Left ventricle myocardium inferior (tissue), 1 donor: Measurements from ENCODE around the gene ZNF584. TPM values are rescaled to one million over a fixed set of nuclear protein-coding genes. Genes with fewer than 3 reads are reported as not detected.

Experiments used
- DNase-seq: peaks from one replicate; pipeline ENCODE4 v3.0.0-alpha.2; 2020
- H3K27ac ChIP-seq: fragments of 200-600 bp; replicated peaks from 2 replicates; pipeline ENCODE4 v1.8.0; 2021
- H3K27me3 ChIP-seq: fragments of 200-600 bp; 2 replicates; pipeline ENCODE4 v1.8.0; 2021; ENCODE audit warnings: low read depth
- H3K36me3 ChIP-seq: fragments of 200-600 bp; 2 replicates; pipeline ENCODE4 v1.8.0; 2021
- H3K4me1 ChIP-seq: fragments of 200-600 bp; 2 replicates; pipeline ENCODE4 v1.8.0; 2021
- H3K4me3 ChIP-seq: fragments of 200-600 bp; 2 replicates; pipeline ENCODE4 v1.8.0; 2021; ENCODE audit warnings: mild to moderate bottlenecking, moderate library complexity
- H3K9me3 ChIP-seq: fragments of 200-600 bp; replicated peaks from 2 replicates; pipeline ENCODE4 v1.8.0; 2021
- intact Hi-C: fragments of 100-400 bp; cut with micrococcal nuclease; formaldehyde crosslinking; loops from one replicate; pipeline ENCODE4 v1.11.0; 2022
- total RNA-seq: library from RNA; stranded (reverse); fragmentation: NEBNext Ultra II Directional; extraction: Animal tissue kit (Norgen Biotek cat#: 25700); gene quantifications from one replicate; pipeline ENCODE4 v1.2.1, GENCODE V29; 2021
- TF ChIP-seq, protein P1 (sequence below): fragments of 200-600 bp; IDR thresholded peaks from 2 replicates; pipeline ENCODE4 v1.8.0; 2021; ENCODE audit warnings: antibody characterized with exemption, mild to moderate bottlenecking, borderline replicate concordance
- donor health status: DM: no; HTN: yes; CAD: no; lungs with severe emphysema.

Gene ZNF584
- total RNA-seq, 1 donor from 2014 or later, result 16.8 TPM

DNA sequence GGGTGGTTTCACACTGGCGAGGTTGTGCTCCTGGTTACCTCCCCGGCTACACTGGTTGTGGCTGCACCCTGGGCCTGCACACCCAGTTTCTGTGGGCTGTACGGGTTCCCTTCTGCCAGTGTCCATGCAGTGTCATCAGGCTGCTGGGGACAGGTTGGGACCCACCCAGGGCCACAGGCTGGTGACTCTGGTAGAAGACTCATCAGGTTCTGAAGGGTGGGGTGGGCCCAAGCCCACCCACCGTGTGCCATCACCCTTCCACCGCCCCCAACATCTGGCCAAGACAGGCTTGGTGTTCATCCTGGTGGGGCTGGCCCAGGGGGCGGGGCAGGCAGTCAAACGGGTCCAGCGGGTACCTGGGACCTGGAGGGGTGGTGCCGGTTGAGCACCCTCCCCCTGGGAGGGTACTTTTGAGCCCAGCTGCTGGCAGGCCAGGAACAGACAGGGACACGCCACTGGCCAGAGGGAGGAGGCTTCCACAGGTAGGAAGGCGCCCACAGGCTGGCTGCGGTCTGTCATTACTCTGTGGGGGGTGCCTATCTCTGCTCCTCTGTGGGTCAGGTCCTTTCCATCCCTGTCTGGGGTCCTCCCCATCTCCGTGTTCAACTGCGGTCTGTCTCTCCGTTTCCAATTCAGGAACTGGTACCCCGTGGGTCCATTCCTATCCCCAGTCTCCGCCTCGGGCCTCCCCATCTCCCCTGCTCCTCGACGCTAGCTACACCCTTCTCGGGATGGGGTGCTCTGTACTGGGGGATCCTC lies 13.1 kb upstream of the ZNF584 start, which contains the start of gene RNF225:
RNF225 (plus strand) TSS at position 437 of the 759 bp plus-strand sequence. CDS start 434 bp downstream, outside the sequence.
- intact Hi-C loops, result no loop called here
- DNase-seq, result no peak
- H3K36me3 ChIP-seq, result peaks cover 48% of the 10 kb centered on the region
- no peaks in the 10 kb centered on the region for H3K9me3 ChIP-seq
- H3K27me3 ChIP-seq, result peaks cover 34% of the 10 kb centered on the region
- no peak within 1 kb of the TSS for H3K27ac ChIP-seq
- TF ChIP-seq, protein P1, sequence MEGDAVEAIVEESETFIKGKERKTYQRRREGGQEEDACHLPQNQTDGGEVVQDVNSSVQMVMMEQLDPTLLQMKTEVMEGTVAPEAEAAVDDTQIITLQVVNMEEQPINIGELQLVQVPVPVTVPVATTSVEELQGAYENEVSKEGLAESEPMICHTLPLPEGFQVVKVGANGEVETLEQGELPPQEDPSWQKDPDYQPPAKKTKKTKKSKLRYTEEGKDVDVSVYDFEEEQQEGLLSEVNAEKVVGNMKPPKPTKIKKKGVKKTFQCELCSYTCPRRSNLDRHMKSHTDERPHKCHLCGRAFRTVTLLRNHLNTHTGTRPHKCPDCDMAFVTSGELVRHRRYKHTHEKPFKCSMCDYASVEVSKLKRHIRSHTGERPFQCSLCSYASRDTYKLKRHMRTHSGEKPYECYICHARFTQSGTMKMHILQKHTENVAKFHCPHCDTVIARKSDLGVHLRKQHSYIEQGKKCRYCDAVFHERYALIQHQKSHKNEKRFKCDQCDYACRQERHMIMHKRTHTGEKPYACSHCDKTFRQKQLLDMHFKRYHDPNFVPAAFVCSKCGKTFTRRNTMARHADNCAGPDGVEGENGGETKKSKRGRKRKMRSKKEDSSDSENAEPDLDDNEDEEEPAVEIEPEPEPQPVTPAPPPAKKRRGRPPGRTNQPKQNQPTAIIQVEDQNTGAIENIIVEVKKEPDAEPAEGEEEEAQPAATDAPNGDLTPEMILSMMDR, result no peak
- H3K4me3 ChIP-seq, result peak within 1 kb of the TSS; percentile 33
- peaks cover 24% of the 10 kb centered on the region for H3K4me1 ChIP-seq

DNA sequence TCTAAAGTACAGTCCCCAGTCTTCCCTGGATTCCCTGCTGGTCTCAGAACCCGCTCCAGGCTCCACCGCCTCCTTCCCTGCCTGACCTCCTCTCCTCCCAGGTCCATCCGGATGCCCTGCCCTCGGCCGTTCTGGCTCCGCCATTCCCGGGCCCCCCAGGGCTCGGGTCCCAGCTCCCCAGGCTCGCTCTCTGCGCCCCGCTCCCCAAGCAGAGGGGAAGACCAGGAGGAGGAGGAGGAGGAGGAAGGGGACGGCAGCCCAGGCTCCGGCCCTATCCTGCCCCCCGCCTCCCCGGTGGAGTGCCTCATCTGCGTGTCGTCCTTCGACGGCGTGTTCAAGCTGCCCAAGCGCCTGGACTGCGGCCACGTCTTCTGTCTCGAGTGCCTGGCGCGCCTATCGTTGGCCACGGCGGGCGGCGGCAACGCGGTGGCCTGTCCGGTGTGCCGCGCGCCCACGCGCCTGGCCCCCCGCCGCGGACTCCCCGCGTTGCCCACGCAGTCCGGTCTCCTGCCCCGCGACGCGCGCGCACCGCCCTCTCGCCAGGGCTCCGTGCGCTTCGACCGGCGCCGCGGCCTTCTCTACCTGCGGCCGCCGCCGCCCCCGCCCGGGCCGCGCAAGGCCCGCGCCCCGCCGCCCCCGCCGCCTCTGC lies 12.3 kb upstream of the ZNF584 start:
- TF ChIP-seq, protein P1, result no peak
- DNase-seq, result no peak
- no peak overlapping the region for H3K27ac ChIP-seq
- H3K4me3 ChIP-seq, result peak overlapping the region; percentile 33
- H3K27me3 ChIP-seq, result peaks cover 34% of the 10 kb centered on the region
- H3K9me3 ChIP-seq, result no peaks in the 10 kb centered on the region
- intact Hi-C loops, result no loop called here
- H3K36me3 ChIP-seq, result peaks cover 41% of the 10 kb centered on the region
- H3K4me1 ChIP-seq, result peaks cover 24% of the 10 kb centered on the region

DNA sequence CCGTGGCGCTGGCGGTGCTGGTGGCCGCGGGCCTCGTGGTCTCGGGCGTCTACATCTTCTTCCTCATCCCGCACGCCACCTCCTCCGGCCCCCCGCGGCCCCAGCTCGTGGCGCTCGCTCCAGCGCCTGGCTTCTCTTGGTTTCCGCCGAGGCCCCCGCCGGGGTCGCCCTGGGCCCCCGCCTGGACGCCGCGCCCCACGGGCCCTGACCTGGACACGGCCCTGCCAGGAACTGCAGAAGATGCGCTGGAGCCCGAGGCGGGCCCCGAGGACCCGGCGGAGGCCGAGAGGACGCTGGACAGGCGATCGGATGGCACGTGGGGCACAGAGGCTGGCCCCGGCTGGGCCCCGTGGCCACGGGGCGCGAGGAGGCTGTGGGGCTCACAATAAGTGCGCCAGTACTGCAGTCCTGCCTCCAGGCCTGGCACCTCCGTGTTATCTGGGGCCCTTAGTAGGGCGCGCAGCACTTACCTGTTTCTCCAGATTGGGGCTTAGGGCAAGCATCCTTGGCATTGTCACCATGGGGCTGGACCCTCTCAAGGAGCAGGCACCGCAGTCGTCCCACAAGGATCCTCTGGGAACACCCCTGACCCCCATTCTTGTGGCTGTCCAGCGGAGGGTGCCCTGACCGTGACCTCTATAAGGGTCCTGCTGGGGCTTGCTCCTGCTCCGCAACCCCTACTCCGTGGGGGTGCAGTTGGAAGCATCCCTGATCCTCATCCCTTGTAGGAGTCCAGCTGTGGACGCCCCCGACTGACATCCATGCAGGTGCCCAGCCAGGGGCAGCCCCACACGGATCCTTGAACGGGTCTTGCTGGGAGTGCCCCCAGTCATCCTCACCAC lies 11.5 kb upstream of the ZNF584 start:
- peaks cover 30% of the 10 kb centered on the region for H3K4me1 ChIP-seq
- H3K9me3 ChIP-seq, result no peaks in the 10 kb centered on the region
- intact Hi-C loops, result no loop called here
- H3K4me3 ChIP-seq, result peak overlapping the region; percentile 33
- peaks cover 34% of the 10 kb centered on the region for H3K27me3 ChIP-seq
- DNase-seq, result no peak
- H3K27ac ChIP-seq, result no peak overlapping the region
- TF ChIP-seq, protein P1, result no peak
- peaks cover 33% of the 10 kb centered on the region for H3K36me3 ChIP-seq

DNA sequence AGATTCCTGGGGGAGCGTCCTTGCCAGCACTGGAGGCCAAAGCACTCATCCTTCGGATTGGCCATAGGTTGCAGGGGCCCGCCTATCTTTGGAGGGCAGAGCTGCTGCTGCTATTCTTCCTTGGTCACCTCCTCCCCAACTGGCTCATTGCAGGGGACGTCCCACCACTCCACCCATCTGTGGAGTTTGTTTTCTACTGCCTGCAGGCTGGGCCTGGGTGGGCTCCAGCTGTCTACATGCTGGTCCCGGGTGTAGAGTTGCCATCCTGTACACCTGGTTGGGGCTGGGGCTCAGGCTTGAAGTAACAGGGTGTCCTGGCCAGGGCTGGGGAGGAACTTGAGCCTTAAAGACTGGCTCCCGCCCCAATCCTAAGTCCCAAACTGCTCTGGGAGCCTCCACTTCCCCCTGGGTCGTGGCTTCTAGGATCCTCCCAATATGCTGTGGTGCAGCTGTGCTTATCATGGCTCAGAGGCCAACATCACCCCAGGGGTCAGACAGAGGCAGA lies 10.9 kb upstream of the ZNF584 start:
- no peak for DNase-seq
- Histone ChIP-seq H3K4me3 (no peak overlapping the region), H3K27ac (no peak overlapping the region), H3K27me3 (peaks cover 34% of the 10 kb centered on the region), H3K4me1 (peaks cover 34% of the 10 kb centered on the region), H3K36me3 (peaks cover 28% of the 10 kb centered on the region), H3K9me3 (no peaks in the 10 kb centered on the region)
- TF ChIP-seq, protein P1, result no peak
- intact Hi-C loops, result no loop called here

DNA sequence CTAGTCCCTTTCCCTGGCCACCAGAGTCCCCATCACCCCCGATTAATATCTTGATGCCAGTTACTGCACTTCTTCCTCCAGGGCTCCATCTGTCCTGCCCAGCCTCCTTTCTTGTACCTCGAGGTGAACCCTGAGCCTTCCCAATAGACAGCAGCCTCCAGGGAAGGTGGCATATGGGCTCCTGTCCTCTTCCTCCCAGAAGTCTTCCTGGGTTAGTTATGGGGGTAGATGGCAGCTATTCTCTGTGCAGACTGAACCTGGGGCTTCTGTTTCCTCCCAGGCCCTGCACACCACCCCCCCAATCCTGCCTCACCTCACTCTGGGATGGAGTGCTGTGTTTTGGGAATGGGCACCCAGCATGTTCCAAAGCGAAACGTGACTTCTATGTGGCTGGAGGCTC lies 10.4 kb upstream of the ZNF584 start:
- TF ChIP-seq, protein P1, result no peak
- Histone ChIP-seq H3K36me3 (peaks cover 23% of the 10 kb centered on the region), H3K27ac (no peak overlapping the region), H3K9me3 (no peaks in the 10 kb centered on the region), H3K27me3 (peaks cover 34% of the 10 kb centered on the region), H3K4me1 (peaks cover 34% of the 10 kb centered on the region), H3K4me3 (no peak overlapping the region)
- DNase-seq, result no peak
- intact Hi-C loops, result no loop called here
